22Rv1 (cell line): ENCODE data around the gene IL1R2.

ENCODE experiments used
- CTCF ChIP-seq: fragments of 450-650 bp; IDR thresholded peaks from 2 replicates; pipeline ENCODE4 v1.5.1; 2017; ENCODE audit warnings: mild to moderate bottlenecking
- ZFX ChIP-seq: fragments of 450-650 bp; IDR thresholded peaks from 2 replicates; pipeline ENCODE4 v1.6.1; 2017; ENCODE audit warnings: antibody characterized with exemption, borderline replicate concordance

- no peak for TF ChIP-seq CTCF
- TF ChIP-seq ZFX, result no peak
Measured at GRCh38 chr2:102000813-102001766, 9.3 kb downstream of the IL1R2 start.
